GF-D8 (cell line): Measurements from ENCODE around the gene HYDIN.

Source experiments
- DNase-seq: peaks from one replicate; lab custom pipeline; 2025; lab: John Stamatoyannopoulos, UW

The HYDIN gene

GRCh38 chr16:70786020-70786755, 444.3 kb downstream of the HYDIN start:
- no peak for DNase-seq

GRCh38 chr16:70784692-70785555, 445.6 kb downstream of the HYDIN start:
- DNase-seq: no peak

GRCh38 chr16:70782237-70782636, 448.3 kb downstream of the HYDIN start:
- DNase-seq: no peak

GRCh38 chr16:70781800-70782199, 448.7 kb downstream of the HYDIN start:
- DNase-seq: no peak

- no peak for DNase-seq
Measured at GRCh38 chr16:70780546-70780945, 450.0 kb downstream of the HYDIN start.

GRCh38 chr16:70779361-70779760, 451.2 kb downstream of the HYDIN start:
- DNase-seq: no peak

- no peak for DNase-seq
Measured at GRCh38 chr16:70778901-70779309, 451.6 kb downstream of the HYDIN start.

GRCh38 chr16:70777973-70778406, 452.5 kb downstream of the HYDIN start:
- DNase-seq: no peak

GRCh38 chr16:70777496-70777895, 453.0 kb downstream of the HYDIN start:
- no peak for DNase-seq

GRCh38 chr16:70775399-70775798, 455.1 kb downstream of the HYDIN start:
- DNase-seq: no peak

GRCh38 chr16:70774261-70774660, 456.3 kb downstream of the HYDIN start:
- no peak for DNase-seq

GRCh38 chr16:70772493-70772892, 458.0 kb downstream of the HYDIN start:
- DNase-seq: no peak

GRCh38 chr16:70770626-70771552, 459.6 kb downstream of the HYDIN start:
- no peak for DNase-seq

- no peak for DNase-seq
Measured at GRCh38 chr16:70770291-70770625, 460.3 kb downstream of the HYDIN start.

- DNase-seq: no peak
Measured at GRCh38 chr16:70769761-70770160, 460.8 kb downstream of the HYDIN start.

- no peak for DNase-seq
Measured at GRCh38 chr16:70769131-70769530, 461.4 kb downstream of the HYDIN start.

GRCh38 chr16:70768203-70768580, 462.3 kb downstream of the HYDIN start:
- DNase-seq: no peak

- no peak for DNase-seq
Measured at GRCh38 chr16:70767377-70768202, 462.9 kb downstream of the HYDIN start.

GRCh38 chr16:70766658-70767057, 463.9 kb downstream of the HYDIN start:
- DNase-seq: no peak

- no peak for DNase-seq
Measured at GRCh38 chr16:70766176-70766575, 464.3 kb downstream of the HYDIN start.

- DNase-seq: no peak
Measured at GRCh38 chr16:70765491-70765890, 465.0 kb downstream of the HYDIN start.
